ENCODE results near the gene ENTPD7.

GRCh38 chr10:99708428-99709012 lies 49.2 kb downstream of the ENTPD7 start:
- TF ChIP-seq CTCF (conservative IDR thresholded peaks at IDR 0.05) (no peak), ZFX (IDR thresholded peaks at IDR 0.05) (no peak)

Measured in C4-2B (cell line).